B cell (primary cell): Measurements from ENCODE around the gene TBC1D2B.

Experiments used
- EZH2 ChIP-seq: IDR thresholded peaks from 2 replicates; pipeline ENCODE4 v1.6.1; 2012; ENCODE audit warnings: borderline replicate concordance, low read depth, mild to moderate bottlenecking, moderate library complexity, low read length; ENCODE audit not compliant: insufficient read depth, poor library complexity, severe bottlenecking
- TF ChIP-seq, protein P1 (sequence below): fragments of 200-600 bp; IDR thresholded peaks from one replicate; pipeline ENCODE4 v1.8.0; 2022; ENCODE audit warnings: antibody characterized with exemption, mild to moderate bottlenecking

DNA sequence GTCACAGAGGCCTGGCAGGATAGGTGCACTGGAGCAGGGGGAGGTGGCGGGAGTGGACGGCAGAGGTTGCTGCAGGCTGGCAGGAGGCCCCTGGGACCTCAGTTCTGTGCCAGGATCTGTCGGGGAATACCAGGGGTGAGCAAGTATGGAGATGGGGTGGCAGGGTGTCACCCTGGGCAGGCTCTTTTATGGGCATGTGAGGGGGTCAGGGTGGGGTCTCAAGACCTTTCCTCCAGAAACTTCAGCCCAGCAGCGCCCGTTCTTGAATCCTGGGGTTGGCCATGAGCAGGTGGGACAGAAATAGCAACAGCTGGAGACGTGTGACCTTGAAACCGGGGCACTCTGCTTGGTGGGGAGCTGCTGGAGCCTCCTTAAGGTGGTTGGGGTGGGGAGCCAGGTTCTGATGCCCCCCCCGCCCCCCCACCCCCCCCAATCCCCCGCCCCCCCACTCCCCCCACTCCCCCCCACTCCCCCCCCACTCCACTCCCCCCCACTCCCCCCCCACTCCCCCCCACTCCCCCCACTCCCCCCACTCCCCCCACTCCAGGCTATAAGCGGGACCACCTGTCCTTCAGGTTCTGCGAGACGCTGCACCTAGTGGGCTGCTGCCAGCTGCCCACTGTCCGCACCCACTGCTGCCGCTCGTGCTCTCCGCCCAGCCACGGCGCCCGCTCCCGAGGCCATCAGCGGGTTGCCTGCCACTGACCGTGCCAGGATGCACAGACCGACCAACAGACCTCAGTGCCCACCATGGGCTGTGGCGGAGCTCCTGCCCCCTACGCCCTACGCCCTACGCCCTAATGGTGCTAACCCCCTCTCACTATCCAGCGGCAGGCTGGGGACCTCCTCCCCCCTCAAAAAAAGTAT lies 84.9 kb downstream of the TBC1D2B start:
- TF ChIP-seq, protein P1, sequence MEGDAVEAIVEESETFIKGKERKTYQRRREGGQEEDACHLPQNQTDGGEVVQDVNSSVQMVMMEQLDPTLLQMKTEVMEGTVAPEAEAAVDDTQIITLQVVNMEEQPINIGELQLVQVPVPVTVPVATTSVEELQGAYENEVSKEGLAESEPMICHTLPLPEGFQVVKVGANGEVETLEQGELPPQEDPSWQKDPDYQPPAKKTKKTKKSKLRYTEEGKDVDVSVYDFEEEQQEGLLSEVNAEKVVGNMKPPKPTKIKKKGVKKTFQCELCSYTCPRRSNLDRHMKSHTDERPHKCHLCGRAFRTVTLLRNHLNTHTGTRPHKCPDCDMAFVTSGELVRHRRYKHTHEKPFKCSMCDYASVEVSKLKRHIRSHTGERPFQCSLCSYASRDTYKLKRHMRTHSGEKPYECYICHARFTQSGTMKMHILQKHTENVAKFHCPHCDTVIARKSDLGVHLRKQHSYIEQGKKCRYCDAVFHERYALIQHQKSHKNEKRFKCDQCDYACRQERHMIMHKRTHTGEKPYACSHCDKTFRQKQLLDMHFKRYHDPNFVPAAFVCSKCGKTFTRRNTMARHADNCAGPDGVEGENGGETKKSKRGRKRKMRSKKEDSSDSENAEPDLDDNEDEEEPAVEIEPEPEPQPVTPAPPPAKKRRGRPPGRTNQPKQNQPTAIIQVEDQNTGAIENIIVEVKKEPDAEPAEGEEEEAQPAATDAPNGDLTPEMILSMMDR = no peak
- TF ChIP-seq EZH2 = no peak
